Keratinocyte (primary cell): ENCODE measurements around the gene DRC1. TPM values are rescaled to one million over a fixed set of nuclear protein-coding genes. Genes with fewer than 3 reads are reported as not detected.

Experiments
- DNase-seq: peaks from one replicate; pipeline ENCODE4 v3.0.0-alpha.2; 2011; ENCODE audit warnings: low read depth, missing footprints, low spot score
- FAIRE-seq: peaks from 2 replicates; lab custom pipeline; 2011; peaks lifted over from hg19 to GRCh38; lab: Jason Lieb, UNC
- H2AFZ ChIP-seq: 2 replicates; pipeline ENCODE4 v1.6.0; 2012; ENCODE audit warnings: low read length, control low read depth, inconsistent platforms; ENCODE audit not compliant: control insufficient read depth
- H3K27ac ChIP-seq: 2 replicates; pipeline ENCODE4 v1.5.1; 2011; ENCODE audit warnings: low read length; ENCODE audit not compliant: control insufficient read depth, insufficient read depth
- H3K27me3 ChIP-seq: 3 replicates; pipeline ENCODE4 v1.6.0; 2011; ENCODE audit warnings: low read length; ENCODE audit not compliant: control insufficient read depth, insufficient read depth; ENCODE audit errors: extremely low read depth
- H3K36me3 ChIP-seq, 2 experiments: 2 replicates in 1 of 2; 3 replicates in 1 of 2; pipeline ENCODE4 v1.5.1; 2011; ENCODE audit warnings: low read length in 2 of 2, mild to moderate bottlenecking in 1 of 2; ENCODE audit not compliant: control insufficient read depth in 2 of 2, insufficient read depth in 2 of 2; ENCODE audit errors: extremely low read depth in 1 of 2
- H3K4me1 ChIP-seq: 3 replicates; pipeline ENCODE4 v1.5.1; 2011; ENCODE audit warnings: low read length; ENCODE audit not compliant: control insufficient read depth, insufficient read depth; ENCODE audit errors: extremely low read depth
- H3K4me2 ChIP-seq: 3 replicates; pipeline ENCODE4 v1.6.0; 2011; ENCODE audit warnings: low read depth, low read length; ENCODE audit not compliant: control insufficient read depth, insufficient read depth; ENCODE audit errors: extremely low read depth
- H3K4me3 ChIP-seq, 3 experiments: fragments of 200-600 bp in 1 of 3; sonication (generic) in 1 of 3; 2 replicates in 2 of 3; 3 replicates in 1 of 3; pipeline ENCODE4 v1.5.1; 2011 to 2016; ENCODE audit warnings: low read length in 3 of 3, mild to moderate bottlenecking in 3 of 3, control low read depth in 2 of 3, inconsistent platforms in 1 of 3, low read depth in 1 of 3, mixed read lengths in 1 of 3, mixed run types in 1 of 3, moderate library complexity in 1 of 3; ENCODE audit not compliant: control insufficient read depth in 2 of 3, insufficient read depth in 2 of 3; ENCODE audit errors: extremely low read depth in 1 of 3
- H3K79me2 ChIP-seq: 2 replicates; pipeline ENCODE4 v1.6.0; 2012; ENCODE audit warnings: low read length; ENCODE audit not compliant: control insufficient read depth, insufficient read depth
- H3K9ac ChIP-seq: 3 replicates; pipeline ENCODE4 v1.6.0; 2011; ENCODE audit warnings: low read length; ENCODE audit not compliant: control insufficient read depth, insufficient read depth; ENCODE audit errors: extremely low read depth
- H3K9me1 ChIP-seq: 3 replicates; pipeline ENCODE4 v1.6.0; 2011; ENCODE audit warnings: low read length; ENCODE audit not compliant: control insufficient read depth, insufficient read depth; ENCODE audit errors: extremely low read depth
- H3K9me3 ChIP-seq: 2 replicates; pipeline ENCODE4 v1.5.1; 2012; ENCODE audit warnings: low read depth, low read length; ENCODE audit not compliant: control insufficient read depth
- H4K20me1 ChIP-seq: 3 replicates; pipeline ENCODE4 v1.6.0; 2011; ENCODE audit warnings: low read length; ENCODE audit not compliant: control insufficient read depth, insufficient read depth; ENCODE audit errors: extremely low read depth
- EZH2 ChIP-seq: IDR thresholded peaks from one replicate; pipeline ENCODE4 v1.6.1; 2012; ENCODE audit warnings: inconsistent platforms, mild to moderate bottlenecking, low read length, moderate library complexity
- dilution Hi-C: fragments of 300-500 bp; cut with MboI; formaldehyde crosslinking; loops from one replicate; pipeline ENCODE4 v1.7.0; 2020; ENCODE audit warnings: low sequenced_read_pairs; ENCODE audit not compliant: extremely low pct_ligation_motif_present
- polyA plus RNA-seq, 5 experiments: library from polyadenylated mRNA; depleted of rRNA in 3 of 5; stranded (reverse) in 3 of 5; stranded (forward) in 1 of 5; unstranded in 1 of 5; fragments of >200 nt; gene quantifications; 1 replicate in 1 of 5; 2 replicates in 3 of 5; 3 replicates in 1 of 5; pipeline versions ENCODE4 v1.2.1 to v1.2.3, GENCODE V29; 2011 to 2012; ENCODE audit warnings: missing spikeins in 2 of 5, low read depth in 1 of 5, low replicate concordance in 1 of 5
- TF ChIP-seq, protein P1 (sequence below), 3 experiments: IDR thresholded peaks in 1 of 3; conservative IDR thresholded peaks in 1 of 3; optimal IDR thresholded peaks in 1 of 3; 2 replicates in 2 of 3; 3 replicates in 1 of 3; pipeline versions ENCODE3 to v1.5.1; 2011; ENCODE audit warnings: low read length in 3 of 3, mild to moderate bottlenecking in 3 of 3, moderate library complexity in 2 of 3, control low read depth in 1 of 3, inconsistent platforms in 1 of 3; ENCODE audit not compliant: insufficient read depth in 2 of 3; ENCODE audit errors: extremely low read depth in 1 of 3

The DRC1 gene
- polyA plus RNA-seq, 1 donor (not counting 4 experiments of a cell fraction or from before 2014, with no cell fraction given): not detected

DNA sequence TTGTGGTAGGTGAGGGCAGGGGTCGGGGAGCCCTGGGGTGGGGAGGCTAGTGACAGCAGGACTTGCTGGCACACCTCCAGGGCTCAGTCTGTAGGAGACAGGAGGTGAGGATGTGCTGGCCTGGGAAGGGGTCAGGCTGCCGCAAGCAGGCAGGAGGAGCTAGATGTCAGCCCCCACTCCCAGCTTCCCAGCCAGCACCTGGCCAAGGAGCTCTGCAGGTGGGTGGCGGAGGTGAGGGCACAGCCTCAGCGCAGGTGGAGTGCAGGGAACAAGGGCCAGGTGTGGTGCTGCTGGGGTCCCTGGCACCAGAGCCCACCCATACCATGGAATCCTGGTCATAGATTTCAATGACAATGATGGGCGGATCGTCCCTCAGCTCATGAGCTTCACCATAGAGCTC lies 73.3 kb downstream of the DRC1 start:
- no peak overlapping the region for H3K27ac ChIP-seq
- H3K27me3 ChIP-seq: no peaks in the 10 kb centered on the region
- no peaks in the 10 kb centered on the region for H3K36me3 ChIP-seq
- H3K4me3 ChIP-seq: no peak overlapping the region
- TF ChIP-seq, protein P1, sequence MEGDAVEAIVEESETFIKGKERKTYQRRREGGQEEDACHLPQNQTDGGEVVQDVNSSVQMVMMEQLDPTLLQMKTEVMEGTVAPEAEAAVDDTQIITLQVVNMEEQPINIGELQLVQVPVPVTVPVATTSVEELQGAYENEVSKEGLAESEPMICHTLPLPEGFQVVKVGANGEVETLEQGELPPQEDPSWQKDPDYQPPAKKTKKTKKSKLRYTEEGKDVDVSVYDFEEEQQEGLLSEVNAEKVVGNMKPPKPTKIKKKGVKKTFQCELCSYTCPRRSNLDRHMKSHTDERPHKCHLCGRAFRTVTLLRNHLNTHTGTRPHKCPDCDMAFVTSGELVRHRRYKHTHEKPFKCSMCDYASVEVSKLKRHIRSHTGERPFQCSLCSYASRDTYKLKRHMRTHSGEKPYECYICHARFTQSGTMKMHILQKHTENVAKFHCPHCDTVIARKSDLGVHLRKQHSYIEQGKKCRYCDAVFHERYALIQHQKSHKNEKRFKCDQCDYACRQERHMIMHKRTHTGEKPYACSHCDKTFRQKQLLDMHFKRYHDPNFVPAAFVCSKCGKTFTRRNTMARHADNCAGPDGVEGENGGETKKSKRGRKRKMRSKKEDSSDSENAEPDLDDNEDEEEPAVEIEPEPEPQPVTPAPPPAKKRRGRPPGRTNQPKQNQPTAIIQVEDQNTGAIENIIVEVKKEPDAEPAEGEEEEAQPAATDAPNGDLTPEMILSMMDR (optimal IDR thresholded peaks at IDR 0.05 in 1 of 3, IDR thresholded peaks at IDR 0.05 in 1 of 3, conservative IDR thresholded peaks at IDR 0.05 in 1 of 3; ENCODE audit: extremely low read depth in 1 of 3, insufficient read depth in 2 of 3, low read length in 3 of 3): no peak
- dilution Hi-C loops: no loop called here
- no peak overlapping the region for H2AFZ ChIP-seq
- H4K20me1 ChIP-seq: no peaks in the 10 kb centered on the region
- H3K4me1 ChIP-seq: no peaks in the 10 kb centered on the region
- FAIRE-seq (no peak), DNase-seq (no peak)
- H3K9ac ChIP-seq: no peak overlapping the region
- no peaks in the 10 kb centered on the region for H3K79me2 ChIP-seq
- no peaks in the 10 kb centered on the region for H3K9me3 ChIP-seq
- H3K4me2 ChIP-seq: no peak overlapping the region
- H3K9me1 ChIP-seq: no peaks in the 10 kb centered on the region

DNA sequence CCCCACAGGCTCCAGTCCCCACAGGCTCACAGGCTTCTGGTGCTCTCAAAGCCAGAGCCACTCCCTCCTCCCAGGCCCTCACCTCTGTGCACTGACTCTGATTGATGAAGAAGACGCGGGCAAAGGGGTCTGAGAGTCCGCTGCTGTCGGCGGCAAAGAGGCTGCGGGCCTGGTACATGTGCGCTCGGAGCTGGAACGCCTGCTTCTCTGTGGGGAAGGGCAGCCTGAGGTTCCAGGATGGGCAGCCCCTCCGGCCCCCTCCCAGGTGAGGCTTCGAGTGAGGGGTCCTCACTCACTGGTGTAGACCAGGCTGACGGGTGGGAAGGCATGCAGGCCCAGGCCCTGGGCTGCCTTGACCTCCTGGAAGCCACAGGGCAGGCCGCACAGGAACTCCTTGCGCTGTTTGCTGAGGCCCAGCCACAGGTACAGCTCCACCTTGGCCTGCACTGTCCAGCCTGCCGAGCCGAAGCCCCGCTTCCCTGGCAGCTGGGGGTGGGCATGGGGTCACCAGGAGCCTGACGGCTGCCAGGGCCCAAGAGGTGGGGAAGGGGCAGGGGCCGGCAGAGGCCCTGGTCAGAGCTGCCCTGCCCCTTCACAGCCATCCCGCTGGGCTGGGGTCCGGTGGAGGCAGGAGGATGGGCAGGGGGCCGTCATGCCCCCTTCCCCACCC lies 74.2 kb downstream of the DRC1 start:
- Histone ChIP-seq H3K9me1 (no peaks in the 10 kb centered on the region), H3K9ac (no peak overlapping the region), H3K4me3 (no peak overlapping the region), H3K79me2 (no peaks in the 10 kb centered on the region), H2AFZ (no peak overlapping the region), H3K27ac (no peak overlapping the region), H4K20me1 (no peaks in the 10 kb centered on the region), H3K9me3 (no peaks in the 10 kb centered on the region), H3K4me1 (no peaks in the 10 kb centered on the region), H3K27me3 (no peaks in the 10 kb centered on the region), H3K36me3 (no peaks in the 10 kb centered on the region), H3K4me2 (no peak overlapping the region)
- dilution Hi-C loops: no loop called here
- TF ChIP-seq, protein P1 (optimal IDR thresholded peaks at IDR 0.05 in 1 of 3, IDR thresholded peaks at IDR 0.05 in 1 of 3, conservative IDR thresholded peaks at IDR 0.05 in 1 of 3; ENCODE audit: extremely low read depth in 1 of 3, insufficient read depth in 2 of 3, low read length in 3 of 3): no peak
- no peak for TF ChIP-seq EZH2
- DNase-seq: no peak
- no peak for FAIRE-seq
